Measurements from ENCODE around the gene CEP164.
"Not testable (repeated sequence)": the region's sequence is repeated elsewhere in the genome, so short reads cannot be mapped to it uniquely, and the experiment has no call there.

CEP164 gene

DNA sequence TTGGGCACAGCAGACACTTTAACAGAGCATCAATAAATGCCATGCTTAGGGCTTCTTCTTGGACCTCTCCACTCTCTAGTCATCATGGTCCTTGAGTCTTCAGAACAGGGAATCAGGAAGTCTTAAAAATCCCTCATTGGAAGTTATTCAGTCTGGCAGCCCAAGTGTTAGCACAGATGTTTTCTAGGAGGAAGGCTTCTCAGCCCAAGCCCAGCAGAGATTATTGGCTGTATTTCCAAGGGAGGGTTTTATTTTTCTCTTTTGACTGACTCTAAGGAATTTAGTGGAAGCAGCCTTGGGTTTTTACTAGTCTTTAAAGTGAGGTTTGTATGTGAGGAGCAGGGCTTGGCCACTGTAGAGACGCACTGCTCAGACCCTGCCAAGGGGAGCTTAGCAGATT, 41.9 kb downstream of the CEP164 start:
- DNase-seq = no peak

DNA sequence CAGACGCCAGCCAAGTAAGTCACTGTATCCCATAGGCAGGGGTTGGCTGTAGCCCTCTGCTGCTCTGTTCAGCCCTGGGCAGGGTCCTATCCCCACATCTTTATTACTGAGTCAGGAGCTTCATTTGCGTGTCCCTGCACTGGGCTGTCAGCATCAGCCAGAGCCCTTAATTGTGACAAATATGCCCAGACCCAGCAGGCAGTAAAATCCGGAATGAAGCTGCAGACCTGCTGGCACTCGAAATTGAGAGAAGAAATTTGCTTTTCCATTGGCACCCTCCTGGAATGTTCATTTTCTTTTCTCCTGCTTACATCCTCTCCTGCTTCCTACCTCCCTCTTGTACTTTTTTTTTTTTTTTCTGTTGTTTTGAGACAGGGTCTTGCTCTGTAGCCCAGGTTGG, 43.8 kb downstream of the CEP164 start:
- DNase-seq = no peak

DNA sequence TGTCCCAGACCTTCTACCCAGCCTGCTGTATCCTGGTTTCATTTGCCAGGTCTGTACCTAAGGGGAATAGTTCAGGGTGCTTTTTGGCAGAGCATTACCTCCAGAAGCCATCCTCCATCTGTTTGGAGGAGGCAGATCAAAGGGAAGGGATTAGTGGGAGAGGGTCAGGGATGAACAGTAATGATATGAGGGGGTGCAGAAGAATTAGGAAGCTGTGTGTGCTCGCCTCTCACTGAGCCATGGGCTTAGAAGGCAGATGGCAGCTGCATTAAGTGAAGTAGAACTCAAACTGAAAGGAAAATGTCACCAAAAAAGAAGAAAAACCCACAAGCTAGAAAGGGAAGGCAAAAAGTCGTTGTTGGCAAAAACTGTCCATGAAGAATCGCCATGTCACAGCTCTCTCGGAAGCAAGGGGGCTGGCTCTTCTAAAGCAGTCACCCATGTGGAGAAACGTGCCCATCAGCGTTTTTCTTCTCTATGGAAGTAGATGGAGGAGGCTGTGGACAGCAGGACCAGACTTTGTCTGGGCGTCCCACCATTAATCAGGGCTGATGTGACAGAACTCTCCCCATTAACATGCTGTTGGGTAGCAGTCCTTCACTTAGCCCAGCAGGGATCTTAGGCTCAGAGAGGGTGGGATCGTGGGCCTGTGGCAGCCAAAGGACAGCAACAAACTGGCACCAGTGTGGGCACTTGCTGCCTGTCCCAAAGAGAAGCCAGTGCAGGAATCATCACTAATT, 46.8 kb downstream of the CEP164 start:
- DNase-seq = no peak

DNA sequence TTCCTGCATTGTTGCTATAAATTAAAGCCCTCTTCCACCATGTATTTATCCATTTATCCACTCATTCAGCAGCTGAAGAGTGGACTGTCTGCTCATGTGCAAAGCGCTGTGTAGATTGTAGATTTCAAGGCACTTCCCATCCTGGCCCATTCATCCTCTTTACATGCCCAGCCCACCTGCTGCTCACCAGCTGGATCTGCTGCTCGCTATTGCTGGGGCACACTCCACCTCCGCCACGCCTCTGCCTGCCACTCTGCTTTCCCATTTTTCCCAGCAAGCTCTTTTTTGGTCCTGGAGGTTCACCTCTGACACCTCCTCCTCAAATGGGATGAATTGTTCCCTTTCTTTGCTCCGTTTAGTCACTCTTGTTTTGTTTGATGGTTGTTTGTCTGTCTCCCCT, 48.3 kb downstream of the CEP164 start:
- DNase-seq = no peak

DNA sequence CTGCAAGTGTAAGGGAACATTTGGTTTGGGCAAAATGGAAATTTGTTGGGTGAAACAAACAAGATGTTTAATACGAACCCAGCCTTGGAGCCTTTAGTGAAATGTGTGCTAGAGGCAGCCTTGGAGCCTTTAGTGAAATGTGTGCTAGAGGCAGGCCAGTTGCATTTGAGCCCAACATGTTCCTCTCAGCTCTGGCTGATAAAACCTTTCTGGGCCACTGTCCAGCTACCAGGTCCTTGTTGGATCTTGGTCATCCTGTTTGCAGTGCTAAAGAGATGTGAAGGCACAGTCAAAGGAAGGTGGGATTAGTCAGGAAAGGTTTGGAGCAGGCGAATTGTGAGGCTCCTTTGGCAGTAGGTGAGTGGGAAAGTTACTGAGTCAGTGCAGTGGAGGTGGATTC, 48.9 kb downstream of the CEP164 start:
- no peak for DNase-seq

DNA sequence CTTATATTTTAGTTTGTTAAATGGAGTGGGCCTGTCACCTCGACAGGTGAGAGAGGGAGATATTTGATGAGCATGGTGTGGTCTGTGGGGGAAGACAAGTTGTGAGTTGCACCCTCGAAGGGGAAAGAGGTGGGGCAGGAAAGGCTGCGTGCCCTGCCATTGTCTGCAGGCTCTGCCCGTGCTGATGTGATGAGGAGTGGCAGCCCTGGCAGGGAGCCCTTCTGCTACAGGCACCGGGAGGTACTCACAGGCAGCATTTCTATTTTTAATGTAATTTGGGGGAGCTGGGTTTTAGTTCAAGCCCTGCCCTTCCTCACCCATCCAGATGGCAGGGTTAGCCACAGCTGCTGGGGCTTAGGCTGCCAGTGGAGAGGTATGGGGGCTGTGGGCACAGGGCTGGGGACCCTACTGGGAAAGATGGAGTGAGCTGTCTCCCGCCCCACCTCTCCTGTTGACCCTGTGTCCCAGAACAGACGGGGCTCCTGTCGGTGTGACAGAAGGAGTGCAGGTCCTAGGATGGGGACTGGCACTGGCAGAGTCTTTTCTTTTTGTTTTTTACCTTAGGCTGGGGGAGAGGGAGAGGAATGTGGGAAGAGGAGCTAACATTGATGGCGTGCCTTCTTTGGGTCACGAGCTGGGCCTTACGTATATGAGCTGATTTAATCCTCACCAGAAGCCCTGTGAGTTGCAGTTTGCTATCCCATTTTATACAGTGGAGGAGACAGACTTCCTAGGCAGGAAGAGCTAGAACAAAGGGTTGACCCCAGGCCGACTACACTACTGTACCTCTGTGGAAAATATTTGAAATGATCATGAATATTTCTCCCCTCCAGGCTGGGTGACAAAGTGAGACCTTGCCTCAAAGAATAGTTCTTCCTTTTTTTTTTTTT, 51.6 kb downstream of the CEP164 start:
- no peak for DNase-seq

DNA sequence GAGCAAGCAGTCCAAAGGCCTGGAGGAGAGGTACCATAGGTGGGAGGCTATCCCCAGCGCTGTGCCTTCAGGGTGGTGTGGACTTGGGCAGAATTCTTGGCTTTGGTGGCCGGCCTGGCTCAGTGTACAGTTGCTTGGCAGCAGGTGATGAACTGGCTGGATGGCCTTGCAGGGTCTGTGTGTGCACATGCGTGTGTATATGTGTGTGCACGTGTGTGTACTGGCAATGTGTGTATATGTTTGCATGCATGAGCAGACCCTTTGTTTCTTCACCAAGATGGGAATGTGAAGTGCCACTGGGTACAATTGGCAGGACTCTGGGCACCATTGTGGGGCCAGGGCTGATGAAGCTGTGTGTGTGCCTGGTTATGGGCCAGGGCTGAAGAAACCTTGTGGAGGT, 53.0 kb downstream of the CEP164 start:
- DNase-seq = no peak

DNA sequence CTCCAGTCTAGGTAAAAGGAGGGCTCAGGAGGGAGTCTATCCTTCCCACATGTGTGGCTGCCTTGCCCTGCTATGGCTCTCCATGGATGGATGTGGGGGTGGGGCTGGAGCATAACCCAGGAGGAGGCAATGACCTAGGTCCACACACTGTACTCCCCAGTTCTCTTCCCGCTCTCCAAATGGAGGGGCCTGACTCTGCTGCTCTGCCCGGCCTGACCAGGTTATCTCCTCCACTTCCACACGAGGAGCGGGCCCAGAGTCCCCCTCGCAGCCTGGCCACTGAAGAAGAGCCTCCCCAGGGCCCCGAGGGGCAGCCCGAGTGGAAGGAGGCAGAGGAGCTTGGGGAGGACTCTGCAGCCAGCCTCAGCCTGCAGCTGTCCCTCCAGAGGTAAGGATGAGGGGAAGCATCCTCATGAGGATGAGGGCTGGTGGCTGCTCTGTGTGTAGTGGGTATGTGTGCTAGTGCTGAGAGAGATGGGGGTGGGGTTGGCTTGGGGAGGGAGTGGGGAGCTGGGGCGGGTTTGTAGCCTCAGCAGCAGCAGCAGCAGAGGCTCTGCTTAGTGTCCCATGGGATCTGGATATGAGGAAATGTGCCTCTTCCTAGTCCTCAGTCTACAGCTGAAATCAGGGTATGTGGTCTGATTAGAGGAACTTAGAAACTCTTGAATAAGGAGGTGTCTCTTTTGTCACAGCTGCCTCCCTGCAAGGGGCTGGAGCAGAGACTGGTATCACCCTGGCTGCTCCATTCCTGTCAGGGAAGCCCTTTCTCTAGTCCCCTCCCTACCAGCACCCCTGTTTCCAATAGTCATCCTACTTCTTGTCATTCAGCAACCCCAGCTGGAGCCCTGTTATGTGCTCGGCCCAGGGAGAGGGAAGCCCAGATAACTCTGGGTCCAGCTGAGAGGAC, 54.1 kb downstream of the CEP164 start:
- no peak for DNase-seq

DNA sequence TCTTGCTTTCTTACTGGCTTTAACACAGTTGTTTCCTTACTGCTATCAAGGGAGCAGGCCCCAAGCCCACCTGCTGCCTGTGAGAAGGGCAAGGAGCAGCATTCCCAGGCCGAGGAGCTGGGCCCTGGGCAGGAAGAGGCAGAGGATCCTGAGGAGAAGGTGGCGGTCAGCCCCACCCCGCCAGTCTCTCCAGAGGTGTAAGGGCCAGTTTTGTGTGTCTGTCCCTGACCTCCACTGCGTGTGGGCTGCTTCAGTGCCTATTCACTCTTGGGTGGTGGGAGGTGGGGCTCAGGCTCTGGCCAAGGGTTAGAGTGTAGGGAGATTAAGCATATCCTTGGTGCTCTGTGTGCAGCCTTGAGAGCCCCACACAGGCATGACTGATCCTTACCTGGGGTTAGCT, 55.1 kb downstream of the CEP164 start:
- DNase-seq = no peak

DNA sequence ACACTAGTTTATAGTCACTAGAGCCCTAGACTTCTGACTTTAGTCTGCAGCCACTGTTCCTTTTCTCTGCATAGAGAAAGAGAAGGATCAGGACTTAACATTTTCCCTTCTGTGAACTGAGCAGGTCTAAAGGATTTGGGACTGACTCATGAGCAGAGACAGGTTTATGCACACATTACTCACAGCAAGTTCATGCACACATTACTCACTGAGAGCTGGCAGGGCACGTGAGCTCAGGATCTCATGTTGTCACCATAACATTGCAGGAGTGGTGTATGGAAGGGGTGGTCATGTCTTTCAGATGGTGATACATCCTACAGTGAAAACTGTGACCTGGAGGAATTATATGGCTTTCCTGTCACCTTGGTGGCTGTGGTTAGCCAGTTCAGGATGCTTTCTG, 56.4 kb downstream of the CEP164 start:
- no peak for DNase-seq

DNA sequence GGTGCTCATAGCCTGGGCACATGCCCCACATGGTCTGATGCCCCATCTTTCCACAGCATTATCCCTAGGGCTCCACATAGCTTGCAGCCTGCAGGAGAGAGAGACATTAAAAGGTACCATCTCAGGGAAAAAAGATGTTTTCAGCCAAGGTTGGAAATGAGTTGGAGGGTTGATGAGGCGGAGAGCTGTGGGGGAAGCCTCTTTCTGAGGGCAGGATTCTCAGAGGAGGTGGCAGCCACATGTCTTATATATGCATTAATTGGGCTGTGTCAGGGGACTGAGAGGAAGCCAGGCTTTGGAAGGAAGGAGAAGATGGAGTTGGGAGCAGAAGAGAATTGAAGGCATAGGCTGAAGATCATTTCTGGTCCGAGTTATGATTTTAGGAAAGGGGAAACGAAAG, 57.8 kb downstream of the CEP164 start:
- no peak for DNase-seq

DNA sequence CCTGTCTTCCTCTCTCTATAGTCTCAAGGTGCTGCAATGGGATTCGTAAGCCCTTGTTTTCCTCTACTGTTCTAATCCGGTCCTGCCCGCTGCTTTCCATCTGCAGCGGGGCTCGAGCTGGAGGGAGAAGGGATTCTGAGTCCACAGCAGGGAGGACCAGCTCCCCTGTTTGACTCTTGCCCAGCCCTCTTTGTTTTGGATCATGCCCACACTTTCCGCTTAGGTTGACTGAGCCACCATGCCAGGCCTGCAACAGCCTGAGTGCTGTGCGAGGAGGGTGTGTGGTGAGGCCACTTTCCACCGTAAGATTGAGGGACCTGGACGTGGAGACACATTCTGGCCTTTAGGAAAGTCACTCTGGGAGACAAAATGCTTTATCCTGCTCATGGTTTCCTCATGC, 58.3 kb downstream of the CEP164 start:
- DNase-seq = no peak

DNA sequence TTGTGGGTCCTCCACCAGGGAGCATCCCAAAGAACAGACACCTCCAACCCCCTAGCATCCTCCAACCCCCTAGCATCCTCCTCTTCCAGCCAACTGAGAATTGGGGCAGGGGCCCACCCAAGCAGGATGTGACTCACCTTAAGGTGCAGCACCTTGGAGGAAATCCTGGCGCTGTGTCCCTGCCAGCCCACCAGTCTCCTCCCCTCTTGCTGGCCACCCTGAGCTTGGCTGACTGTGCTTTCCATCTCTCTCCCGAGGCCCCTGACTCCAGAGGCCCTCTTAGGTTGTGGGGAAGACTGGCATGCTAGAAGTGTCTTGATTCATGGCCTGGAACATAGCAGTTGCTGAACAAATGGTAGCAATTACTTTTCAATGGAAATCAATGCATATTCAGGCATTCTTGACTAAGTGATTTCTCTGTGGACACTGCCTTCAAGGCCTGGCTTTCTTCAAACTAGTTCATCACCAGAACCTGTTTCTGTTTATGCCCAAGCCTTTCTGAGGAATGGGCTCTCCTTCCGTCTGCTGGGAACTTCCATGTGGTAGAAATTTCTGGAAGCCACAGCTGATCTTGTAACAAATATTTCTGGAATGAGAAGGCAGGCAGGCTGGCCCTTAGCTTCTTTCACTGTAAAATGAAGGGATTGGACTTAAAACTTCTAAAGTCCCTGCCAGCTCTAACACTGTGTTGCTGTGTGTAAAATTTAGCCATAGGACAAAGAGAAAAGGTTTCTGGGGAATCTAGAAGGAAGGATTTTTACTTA, 60.5 kb downstream of the CEP164 start:
- no peak for DNase-seq

DNA sequence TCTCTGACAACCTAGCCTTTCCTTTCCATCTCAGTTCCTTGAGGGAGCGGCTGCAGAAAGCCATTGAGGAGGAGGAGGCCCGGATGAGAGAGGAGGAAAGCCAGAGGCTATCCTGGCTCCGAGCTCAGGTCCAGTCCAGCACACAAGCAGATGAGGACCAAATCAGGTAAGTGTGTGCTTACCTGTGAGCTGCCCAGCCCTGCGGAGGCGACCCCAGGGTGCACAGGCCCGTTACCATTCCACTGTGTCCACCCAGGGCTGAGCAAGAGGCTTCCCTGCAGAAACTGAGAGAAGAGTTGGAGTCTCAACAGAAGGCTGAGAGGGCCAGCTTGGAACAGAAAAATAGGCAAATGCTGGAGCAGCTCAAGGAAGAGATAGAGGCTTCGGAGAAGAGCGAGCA, 63.1 kb downstream of the CEP164 start:
- DNase-seq = no peak

DNA sequence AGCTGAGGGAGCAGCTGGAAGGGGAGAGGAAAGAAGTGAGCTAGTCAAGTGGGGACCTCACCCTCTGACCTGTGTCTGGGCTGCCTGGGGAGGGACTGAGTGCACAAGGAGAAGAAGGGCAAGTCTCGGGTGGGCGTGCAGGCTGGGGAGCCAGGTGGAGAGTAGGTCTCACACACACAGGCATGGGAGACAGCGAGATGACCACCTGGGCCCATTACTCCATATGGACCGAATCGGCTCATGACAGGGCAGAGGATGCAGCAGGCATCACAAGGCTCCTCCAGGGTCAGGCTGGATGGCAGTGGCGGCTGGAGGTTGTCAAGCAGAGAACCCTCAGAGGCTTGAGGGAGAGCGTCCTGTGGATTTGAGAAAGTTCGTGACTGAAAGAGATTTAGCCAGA, 63.5 kb downstream of the CEP164 start:
- DNase-seq = no peak

DNA sequence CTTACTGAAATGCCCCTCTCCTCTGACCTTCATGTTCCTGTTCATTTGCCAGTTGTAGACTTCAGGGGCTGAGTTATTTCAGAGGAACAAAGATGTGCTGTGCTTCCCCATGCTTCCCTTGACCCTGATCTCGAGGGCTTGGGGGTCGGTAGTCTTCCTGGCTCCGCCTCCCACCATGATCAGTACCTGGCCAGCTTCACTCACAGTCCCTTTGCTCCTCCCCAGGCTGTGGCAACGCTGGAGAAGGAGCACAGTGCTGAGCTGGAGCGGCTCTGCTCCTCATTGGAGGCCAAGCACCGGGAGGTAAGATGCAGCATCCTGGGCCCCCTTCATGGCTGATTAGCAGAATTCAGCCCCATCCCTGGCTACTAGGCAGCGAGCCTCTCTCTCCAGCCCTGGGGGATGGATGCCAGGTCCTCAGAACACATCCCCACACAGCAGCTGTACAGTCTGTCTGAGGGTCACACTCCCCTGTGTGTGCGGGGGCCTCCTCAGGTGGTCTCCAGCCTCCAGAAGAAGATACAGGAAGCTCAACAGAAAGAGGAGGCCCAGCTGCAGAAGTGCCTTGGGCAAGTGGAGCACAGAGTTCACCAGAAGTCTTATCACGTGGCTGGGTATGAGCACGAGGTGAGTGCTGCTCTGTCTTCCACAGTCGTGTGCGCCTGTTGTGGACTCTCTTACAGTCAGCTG, 64.5 kb downstream of the CEP164 start:
- no peak for DNase-seq

DNA sequence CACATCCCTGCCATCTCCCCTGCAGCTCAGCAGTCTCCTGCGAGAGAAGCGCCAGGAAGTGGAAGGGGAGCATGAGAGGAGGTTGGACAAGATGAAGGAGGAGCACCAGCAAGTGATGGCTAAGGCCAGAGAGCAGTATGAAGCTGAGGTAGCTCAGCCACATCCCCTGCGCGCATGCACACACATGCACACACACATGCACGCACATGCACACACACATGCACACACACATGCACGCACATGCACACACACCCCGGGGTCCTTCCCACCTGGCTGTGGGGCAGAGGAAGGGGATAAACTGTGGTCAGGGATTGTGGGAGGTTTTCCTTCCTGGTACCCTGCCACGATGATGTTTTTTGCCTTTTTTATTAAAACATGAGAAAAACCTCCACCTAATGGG, 65.3 kb downstream of the CEP164 start:
- no peak for DNase-seq

DNA sequence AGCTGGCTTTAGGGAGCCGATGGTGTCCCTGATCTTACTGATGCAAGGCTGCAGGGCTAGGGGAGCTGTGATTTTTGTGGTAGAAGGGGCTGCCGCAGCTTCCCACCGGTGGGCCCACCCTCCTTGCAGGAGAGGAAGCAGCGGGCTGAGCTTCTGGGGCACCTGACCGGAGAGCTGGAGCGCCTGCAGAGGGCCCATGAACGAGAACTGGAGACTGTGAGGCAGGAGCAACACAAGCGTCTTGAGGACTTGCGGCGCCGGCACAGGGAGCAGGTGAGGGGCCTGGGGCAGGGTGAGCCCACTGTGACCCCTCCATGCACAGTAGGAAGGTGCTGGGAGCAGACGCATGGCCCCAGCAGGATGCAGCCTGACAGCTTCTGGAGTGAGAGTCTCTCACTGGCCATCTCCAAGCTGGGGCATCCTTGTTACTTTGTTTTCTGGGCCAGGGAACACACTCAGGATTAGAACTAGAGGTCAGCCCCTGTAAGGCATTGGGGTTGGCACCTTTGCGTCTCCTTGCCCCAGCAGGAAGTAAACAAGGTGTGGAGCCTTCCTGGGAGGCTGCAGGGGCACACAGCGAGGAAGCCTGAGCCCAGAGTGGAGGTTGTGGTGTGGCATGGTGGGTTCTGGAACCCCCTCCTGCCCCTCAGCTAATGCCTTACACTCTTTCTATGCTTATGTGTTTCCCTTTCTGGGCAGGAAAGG, 66.7 kb downstream of the CEP164 start:
- no peak for DNase-seq

DNA sequence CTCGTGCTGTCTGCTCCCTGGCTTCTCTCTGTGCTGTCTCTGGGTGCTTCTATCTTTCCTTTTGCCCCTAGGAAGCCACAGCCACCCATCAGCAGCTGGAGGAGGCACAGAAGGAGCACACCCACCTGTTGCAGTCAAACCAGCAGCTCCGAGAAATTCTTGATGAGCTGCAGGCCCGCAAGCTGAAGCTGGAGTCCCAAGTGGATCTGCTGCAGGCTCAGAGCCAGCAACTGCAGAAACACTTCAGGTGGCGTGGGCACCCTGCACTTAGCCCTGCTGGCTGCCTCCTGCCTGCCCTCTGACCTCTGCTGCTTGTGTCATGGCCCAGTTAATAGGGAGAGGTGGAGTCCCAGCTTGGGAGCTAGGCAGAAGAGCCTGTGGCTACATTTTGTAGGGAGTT, 67.8 kb downstream of the CEP164 start:
- DNase-seq = no peak

DNA sequence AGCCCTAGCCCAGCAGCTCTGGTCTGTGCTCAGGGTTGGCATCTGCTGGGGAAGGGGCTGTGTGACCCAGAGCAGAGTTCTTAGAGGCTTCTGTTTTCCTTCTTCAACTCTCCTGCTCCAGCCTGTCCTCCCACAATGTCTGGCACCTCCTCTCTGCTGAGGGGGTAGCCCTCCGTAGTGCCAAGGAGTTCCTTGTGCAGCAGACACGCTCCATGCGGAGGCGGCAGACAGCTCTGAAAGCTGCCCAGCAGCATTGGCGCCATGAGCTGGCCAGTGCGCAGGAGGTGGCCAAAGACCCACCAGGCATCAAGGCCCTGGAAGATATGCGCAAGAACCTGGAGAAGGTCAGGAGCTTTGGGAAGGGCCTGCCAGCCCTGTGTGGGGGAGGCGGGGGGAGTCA, 69.3 kb downstream of the CEP164 start:
- DNase-seq = no peak

DNA sequence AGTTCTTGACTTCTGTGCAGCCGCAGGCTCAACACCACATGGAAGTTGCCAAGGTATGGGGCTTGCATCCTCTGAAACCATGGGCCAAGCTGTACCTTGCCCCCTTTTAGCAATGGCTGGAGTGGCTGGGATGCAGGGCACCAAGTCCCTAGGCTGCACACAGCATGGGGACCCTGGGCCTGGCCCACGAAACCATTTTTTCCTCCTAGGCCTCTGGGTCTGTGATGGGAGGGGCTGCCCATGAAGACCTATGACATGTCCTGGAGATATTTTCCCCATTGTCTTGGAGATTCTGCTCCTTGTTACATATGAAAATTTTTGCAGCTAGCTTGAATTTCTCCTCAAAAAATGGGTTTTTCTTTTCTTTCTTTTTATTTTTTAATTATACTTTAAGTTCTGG, 71.0 kb downstream of the CEP164 start:
- not testable (repeated sequence) for DNase-seq

Data from NCI-H187 (cell line).